ENCODE results near the gene TSPAN9.

The TSPAN9 gene

DNA sequence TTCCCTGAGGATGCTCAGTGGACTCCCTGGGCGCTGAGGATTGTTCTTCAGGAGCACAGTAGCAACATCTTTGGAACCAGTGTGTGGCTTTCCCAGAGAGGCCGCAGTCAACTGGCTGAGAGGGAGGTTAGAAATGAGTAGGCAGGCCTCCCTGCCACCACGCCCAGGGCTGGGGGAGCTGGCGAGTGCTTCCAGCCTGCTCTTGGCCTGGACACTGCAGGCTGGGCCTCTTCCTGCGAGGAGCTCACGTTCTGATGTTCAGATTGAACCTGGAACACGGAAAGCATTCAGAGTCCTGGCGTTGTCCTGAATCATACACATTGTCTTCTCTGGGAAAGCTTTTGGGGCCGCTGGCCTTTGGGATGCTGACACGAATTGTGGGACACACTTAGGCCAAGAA lies 15.6 kb downstream of the TSPAN9 start:
- TF ChIP-seq, protein P1, sequence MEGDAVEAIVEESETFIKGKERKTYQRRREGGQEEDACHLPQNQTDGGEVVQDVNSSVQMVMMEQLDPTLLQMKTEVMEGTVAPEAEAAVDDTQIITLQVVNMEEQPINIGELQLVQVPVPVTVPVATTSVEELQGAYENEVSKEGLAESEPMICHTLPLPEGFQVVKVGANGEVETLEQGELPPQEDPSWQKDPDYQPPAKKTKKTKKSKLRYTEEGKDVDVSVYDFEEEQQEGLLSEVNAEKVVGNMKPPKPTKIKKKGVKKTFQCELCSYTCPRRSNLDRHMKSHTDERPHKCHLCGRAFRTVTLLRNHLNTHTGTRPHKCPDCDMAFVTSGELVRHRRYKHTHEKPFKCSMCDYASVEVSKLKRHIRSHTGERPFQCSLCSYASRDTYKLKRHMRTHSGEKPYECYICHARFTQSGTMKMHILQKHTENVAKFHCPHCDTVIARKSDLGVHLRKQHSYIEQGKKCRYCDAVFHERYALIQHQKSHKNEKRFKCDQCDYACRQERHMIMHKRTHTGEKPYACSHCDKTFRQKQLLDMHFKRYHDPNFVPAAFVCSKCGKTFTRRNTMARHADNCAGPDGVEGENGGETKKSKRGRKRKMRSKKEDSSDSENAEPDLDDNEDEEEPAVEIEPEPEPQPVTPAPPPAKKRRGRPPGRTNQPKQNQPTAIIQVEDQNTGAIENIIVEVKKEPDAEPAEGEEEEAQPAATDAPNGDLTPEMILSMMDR (IDR thresholded peaks at IDR 0.05; ENCODE audit: extremely low read depth, missing control alignments) = no peak
- no peak for DNase-seq (ENCODE audit: low spot score)

DNA sequence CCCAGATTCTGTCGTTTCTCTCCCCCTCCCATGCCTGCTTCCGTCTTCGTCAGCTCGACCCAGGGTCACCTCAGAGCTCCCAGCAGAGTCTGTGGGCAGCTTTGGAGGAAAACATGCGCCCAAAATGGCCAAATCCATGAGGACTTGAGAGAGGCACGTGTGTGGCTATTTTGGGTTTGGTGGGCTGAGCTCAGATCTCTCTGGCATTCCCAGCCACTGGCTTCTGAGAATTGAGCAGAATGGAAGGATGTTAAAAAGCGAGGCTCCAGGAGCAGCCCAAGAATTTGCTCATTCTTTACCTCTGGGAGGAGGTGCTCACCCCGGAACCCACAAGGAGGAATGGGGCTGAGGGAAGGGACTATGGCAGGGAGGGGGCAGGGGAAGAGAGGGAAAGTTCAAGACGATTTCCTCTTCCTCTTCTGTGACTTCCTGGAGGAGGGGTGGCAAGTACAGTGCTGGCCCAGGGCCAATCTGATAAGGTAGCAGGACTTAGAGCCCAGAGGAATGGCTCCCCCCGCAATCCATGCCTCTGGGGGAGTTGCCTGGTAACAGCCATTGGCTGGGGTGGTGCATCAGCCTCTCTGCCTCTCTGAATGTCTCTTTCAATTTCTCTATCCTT lies 20.1 kb downstream of the TSPAN9 start:
- TF ChIP-seq, protein P1 (IDR thresholded peaks at IDR 0.05; ENCODE audit: extremely low read depth, missing control alignments) = no peak
- DNase-seq (ENCODE audit: low spot score) = no peak

DNA sequence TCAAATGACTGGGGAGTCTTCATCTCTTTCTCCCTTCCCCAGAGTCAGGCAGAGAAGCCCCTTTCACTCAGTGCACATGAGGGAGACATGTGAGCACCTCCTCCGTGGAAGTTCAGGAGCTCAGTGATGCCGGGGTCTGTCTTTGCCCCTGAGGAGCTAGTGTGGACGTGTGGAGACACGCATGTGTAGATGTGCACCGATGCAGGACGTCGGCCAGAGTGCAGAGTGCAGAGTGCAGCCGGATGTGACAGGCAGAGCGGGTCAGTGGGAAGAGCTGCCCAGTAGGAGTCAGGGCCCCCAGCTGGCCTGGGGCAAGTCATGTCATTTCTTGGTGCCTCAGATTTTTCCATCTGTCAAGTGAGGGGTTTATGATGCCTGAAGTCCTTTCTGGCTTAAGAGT lies 20.7 kb downstream of the TSPAN9 start:
- DNase-seq (ENCODE audit: low spot score) = no peak
- TF ChIP-seq, protein P1 (IDR thresholded peaks at IDR 0.05; ENCODE audit: extremely low read depth, missing control alignments) = no peak

DNA sequence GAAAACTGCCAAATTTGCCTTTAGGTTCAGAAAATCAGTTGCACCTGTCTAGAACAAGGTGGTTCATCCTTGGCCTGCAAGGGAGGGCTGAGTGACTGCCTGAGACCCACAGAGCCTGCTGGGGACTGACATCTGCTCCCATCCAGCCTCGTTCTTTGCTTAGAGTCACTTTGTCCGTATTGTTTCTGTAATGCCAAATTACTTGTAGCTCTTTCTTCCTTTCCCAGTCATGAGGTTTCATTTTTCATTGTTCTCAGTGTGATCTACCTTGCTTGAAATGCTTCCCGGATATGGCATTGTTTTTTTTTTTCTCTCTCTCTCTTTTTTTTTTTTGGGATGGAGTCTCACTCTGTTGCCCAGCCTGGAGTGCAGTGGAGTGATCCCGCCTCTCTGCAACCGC lies 21.3 kb downstream of the TSPAN9 start:
- TF ChIP-seq, protein P1 (IDR thresholded peaks at IDR 0.05; ENCODE audit: extremely low read depth, missing control alignments) = no peak
- no peak for DNase-seq (ENCODE audit: low spot score)

DNA sequence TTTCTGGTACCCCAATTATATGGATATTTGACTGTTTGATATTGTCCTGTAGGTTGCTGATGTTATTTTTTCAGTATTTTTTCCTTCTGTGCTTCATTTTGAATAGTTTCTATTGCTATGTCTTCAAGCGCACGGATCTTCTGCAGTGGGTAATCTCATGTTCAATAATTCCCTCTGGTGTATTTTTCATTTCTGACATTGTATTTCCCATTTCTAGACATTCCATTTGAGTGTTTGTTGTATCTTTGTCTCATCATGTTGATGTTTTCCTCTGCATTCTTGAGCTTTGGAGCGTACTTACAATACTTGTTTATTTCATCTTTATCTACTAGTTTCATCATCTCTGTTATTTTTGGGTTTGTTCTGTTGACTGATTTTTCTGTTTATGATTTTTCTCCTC lies 22.0 kb downstream of the TSPAN9 start:
- no peak for DNase-seq (ENCODE audit: low spot score)
- TF ChIP-seq, protein P1 (IDR thresholded peaks at IDR 0.05; ENCODE audit: extremely low read depth, missing control alignments) = no peak

DNA sequence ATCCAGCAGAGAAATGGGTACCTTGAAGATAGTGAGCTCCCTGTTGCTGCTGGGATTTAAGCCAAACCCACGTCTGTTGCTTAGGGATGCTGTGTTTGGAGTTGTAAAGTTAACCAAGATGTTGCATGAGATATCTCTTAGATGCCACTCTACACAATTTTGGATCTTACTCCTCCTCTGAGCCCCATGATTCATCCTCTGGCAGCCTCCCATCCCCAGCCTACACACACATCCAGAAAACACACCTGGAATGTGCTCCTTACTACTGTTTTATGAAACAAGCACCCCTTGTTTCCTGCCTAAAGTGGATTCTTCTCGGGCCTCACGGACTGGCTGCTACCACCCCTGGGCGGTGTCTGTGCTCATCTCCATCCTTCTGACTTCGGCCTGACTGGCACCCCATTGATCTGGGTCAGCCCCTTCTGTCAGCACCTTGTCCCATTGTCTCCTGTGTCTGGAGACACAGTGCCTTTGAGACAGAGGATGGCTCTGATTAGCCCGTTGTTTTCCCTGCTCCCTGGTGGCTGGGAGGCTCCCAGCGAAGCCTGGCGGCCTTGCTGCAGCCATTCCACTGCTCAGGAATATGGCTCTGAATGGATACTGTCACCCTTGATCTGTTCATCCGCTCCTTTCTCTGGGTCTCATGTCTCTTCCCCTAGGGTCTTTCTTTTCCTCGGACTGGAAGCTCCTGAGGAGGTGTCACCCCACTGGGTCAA lies 24.3 kb downstream of the TSPAN9 start:
- TF ChIP-seq, protein P1 (IDR thresholded peaks at IDR 0.05; ENCODE audit: extremely low read depth, missing control alignments) = no peak
- DNase-seq (ENCODE audit: low spot score) = no peak

DNA sequence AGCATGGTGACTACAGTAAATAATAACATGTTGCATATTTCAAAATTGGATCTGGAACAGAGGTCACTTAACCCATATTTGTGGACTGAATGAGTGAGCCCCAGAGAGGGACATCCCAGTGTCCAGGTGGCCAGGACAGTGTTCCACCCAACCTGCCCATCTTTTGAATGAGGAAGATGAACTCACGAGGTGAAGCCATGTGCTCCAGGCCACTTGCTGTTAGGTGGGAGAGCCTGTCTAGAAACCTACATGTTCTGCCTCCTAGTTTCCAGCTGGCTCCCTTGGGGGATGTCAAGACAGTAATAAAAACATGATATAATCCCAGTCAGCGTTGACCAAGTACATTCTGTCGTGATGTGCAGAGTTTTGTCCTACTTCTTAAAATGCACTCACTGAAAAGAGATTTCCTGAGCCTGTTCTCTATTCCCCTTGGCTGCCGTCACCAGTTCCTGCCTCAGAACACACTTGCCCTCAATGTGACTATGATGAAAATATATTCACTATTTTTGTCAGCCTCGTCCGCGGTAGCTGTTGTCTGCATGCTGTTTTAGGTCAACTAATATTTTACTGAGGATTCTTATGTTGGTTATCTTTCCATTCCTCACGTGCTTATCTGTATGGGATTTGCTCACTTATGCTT lies 25.7 kb downstream of the TSPAN9 start:
- TF ChIP-seq, protein P1 (IDR thresholded peaks at IDR 0.05; ENCODE audit: extremely low read depth, missing control alignments) = no peak
- no peak for DNase-seq (ENCODE audit: low spot score)

All from GM20000 (cell line).